Skin of body (tissue), 2 donors: Measurements from ENCODE around the gene CAST. TPM values are rescaled to one million over a fixed set of nuclear protein-coding genes. Genes with fewer than 3 reads are reported as not detected.
A peak's percentile ranks its signal among the peaks of the same experiment; 100 is the strongest.
"Not testable (repeated sequence)": the region's sequence is repeated elsewhere in the genome, so short reads cannot be mapped to it uniquely, and the experiment has no call there.

Experiments used
- DNase-seq: peaks from one replicate; lab custom pipeline; 2025; lab: John Stamatoyannopoulos, UW
- total RNA-seq: library from RNA; depleted of rRNA; stranded (reverse); fragments of >200 nt; gene quantifications from one replicate; pipeline ENCODE4 v1.2.3, GENCODE V29; 2014

CAST gene
- total RNA-seq, 1 donor from 2014 or later = 163 TPM

GRCh38 chr5:96712100-96712746, 50.0 kb downstream of the CAST start:
- no peak for DNase-seq

GRCh38 chr5:96714450-96714849, 52.3 kb downstream of the CAST start:
- no peak for DNase-seq

- peak; percentile 71 for DNase-seq
These were observed 52.8 kb downstream of the CAST start for GRCh38 chr5:96714951-96715451.

DNA sequence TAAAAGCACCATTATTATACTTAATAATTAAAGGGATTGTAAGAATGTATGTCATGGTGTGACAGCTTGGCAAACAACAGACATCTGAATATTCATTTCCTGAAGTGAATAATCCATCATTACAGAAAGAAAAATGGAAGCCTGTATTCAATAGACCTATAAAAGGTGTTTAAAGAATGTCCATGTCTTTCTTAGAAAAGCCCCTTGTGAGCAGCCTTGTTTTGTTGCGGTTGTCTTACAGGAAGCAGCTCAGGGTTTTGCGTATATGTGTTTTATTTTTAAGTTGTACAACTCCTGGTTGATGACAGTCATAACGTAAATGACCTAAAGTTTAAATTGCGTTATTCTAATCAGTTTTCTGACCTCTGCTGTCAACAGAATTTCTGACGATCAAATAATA, 53.8 kb downstream of the CAST start:
- DNase-seq = no peak

DNA sequence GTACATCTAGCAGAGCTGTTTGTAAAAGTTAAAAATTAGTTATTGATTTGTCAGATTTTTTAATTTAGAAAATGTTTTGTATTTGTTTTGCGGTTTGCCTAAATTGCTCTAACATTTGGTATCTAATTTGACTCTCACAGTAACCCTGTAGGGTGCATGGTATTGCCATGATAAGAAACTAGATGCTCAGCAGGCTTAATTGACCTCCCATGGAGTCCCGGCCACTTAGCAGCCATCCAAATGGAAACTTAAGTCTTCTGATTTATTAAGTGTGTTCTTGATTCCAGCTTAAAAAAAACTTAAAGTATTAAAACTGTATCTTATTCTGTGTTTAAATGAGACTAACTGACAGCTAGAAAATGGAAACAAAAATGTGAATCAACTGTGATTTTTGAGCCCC, 54.5 kb downstream of the CAST start:
- no peak for DNase-seq

- no peak for DNase-seq
These were observed 55.7 kb downstream of the CAST start for GRCh38 chr5:96717874-96718273.

- no peak for DNase-seq
These were observed 56.5 kb downstream of the CAST start for GRCh38 chr5:96718635-96719077.

DNA sequence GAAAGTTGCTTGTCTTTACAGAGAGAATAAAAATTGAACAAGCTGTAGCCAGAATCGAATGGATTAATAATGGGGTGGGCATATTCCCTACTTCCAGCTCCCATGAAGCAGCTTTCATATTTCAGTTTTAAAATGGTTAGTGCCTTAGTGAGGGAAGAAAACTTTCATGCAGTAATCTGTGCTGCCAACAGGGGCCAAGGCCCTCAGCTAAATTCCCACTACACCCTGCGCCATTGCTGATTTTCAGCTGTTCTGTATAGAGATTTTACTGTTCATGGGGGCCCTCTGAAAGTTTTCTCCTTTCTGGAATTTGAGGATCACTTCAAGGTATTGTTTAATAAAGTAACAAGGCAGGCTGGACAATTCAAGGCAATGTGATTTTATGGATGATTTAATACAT, 58.2 kb downstream of the CAST start:
- DNase-seq = no peak

- DNase-seq = no peak
These were observed 59.3 kb downstream of the CAST start for GRCh38 chr5:96721351-96721977.

GRCh38 chr5:96725257-96725656, 63.1 kb downstream of the CAST start:
- no peak for DNase-seq

GRCh38 chr5:96726802-96727201, 64.6 kb downstream of the CAST start:
- no peak for DNase-seq

DNA sequence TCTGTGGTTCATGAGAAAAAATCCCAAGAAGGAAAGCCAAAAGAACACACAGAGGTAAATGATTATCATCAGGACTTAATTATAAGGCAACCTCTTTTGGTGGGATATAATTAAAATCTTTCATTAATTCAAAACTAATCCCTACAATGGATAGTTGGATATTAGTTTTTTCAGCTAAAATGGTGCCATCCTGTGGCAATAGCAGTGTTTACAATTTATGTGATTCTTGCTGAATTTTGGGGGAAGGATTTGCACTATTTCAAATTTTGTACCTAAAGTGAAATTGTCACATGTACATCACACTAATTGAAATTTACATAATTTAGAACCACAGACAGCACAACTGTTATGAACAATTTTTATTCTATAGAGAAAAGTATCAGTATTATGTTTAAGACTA, 67.0 kb downstream of the CAST start:
- no peak for DNase-seq

- no peak for DNase-seq
These were observed 68.4 kb downstream of the CAST start for GRCh38 chr5:96730586-96730985.

- DNase-seq = peak; percentile 5
These were observed 71.8 kb downstream of the CAST start for GRCh38 chr5:96733771-96734500.

DNA sequence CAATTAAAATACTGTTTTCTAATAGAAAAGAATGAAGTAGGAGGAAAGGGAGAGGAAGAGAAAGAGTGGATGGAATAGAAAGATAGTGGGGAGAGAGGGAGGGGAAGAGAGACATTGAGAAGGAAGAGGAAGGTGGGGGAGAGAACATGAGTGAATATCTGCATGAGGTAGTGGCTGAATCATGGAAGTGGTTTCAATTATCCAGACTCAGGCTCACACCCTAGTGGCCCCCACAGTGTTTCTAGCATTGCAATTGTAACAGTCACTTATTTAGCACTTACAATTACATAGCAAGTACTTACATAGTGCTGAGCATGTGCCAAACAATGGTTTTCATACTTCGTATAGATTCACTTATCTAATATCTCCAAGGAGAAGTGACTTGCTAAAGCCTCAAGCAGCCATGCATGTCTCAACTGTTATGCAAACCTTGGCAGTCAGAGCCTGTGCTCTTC, 72.7 kb downstream of the CAST start:
- DNase-seq = no peak

GRCh38 chr5:96736937-96737336, 74.8 kb downstream of the CAST start:
- no peak for DNase-seq

DNA sequence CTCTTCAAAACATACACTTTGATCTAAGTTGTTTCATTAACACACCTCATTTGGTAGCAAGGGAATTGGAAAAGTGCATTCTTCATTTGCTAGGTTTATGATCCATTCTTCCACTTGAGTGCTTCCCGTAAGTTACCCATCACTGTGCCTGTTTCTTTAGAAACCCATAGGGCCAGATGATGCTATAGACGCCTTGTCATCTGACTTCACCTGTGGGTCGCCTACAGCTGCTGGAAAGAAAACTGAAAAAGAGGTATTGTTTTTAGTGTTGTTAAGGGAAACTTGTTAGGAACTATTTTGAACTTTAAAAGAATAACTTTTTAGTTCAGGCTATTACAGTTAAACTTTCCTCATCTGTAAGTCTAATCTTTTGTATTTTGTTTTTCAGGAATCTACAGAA, 78.9 kb downstream of the CAST start:
- DNase-seq = no peak

DNA sequence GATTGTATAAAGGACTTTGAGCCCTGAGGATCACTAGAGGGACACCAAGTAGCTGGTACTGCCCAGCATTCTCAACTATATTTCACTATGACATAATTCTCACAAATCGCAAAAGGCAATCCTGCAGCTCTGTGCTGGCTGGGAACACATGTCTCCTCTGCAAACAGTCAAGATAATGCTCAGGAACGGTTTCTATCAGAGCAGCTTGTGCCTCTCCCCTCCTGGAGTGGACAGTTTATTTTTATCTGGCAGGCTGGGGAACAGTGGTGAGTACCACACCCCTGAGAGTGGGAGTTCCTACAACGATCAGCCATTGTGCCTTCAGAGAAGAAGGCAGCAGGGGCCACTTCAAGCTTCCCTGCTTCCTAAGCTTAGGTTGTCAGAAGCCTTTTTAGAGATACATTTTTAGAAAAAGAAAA, 79.7 kb downstream of the CAST start:
- no peak for DNase-seq

DNA sequence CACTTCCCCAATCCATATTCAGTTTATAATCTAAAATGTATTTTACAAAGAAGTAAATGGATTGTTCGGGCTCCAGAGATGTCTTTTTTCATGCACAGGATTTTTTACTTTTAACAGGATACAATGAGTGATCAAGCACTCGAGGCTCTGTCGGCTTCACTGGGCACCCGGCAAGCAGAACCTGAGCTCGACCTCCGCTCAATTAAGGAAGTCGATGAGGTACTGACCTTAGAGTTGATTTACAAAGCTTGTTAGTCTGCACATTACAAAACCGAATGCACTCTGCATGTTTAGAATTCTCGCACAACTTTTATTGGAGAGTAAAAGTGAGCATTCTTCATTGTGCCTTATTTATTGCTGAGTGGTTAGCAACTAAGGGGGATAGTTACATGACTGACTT, 80.4 kb downstream of the CAST start:
- DNase-seq = no peak

GRCh38 chr5:96743065-96743768, 81.0 kb downstream of the CAST start:
- no peak for DNase-seq

GRCh38 chr5:96743805-96744204, 81.6 kb downstream of the CAST start:
- no peak for DNase-seq

DNA sequence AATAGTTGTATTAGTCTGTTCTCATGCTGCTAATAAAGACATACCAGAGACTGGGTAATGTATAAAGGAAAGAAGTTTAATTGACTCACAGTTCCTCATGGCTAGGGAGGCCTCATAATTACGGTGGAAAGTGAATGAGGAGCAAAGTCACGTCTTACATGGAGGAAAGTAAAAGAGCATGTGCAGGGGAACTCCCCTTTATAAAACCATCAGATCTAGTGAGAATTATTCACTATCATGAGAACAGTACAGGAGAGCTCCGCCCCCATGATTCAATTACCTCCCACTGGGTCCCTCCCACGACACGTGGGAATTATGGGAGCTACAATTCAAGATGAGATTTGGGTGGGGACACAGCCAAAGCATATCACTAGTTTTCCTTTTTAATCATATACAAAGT, 82.0 kb downstream of the CAST start:
- not testable (repeated sequence) for DNase-seq
